ENCODE measurements around the gene MAD2L2.

MAD2L2 gene

GRCh38 chr1:11682287-11682771, 1.4 kb upstream of the MAD2L2 start:
- no peak for DNase-seq

- DNase-seq, result no peak
Measured at GRCh38 chr1:11680270-11681070, 478 bp downstream of the MAD2L2 start.

- DNase-seq, result no peak
Measured at GRCh38 chr1:11678442-11678841, 2.5 kb downstream of the MAD2L2 start.

GRCh38 chr1:11676386-11677103, 4.4 kb downstream of the MAD2L2 start:
- no peak for DNase-seq

- no peak for DNase-seq
Measured at GRCh38 chr1:11675325-11675724, 5.6 kb downstream of the MAD2L2 start.

- DNase-seq, result no peak
Measured at GRCh38 chr1:11674488-11674887, 6.5 kb downstream of the MAD2L2 start.

- no peak for DNase-seq
Measured at GRCh38 chr1:11673089-11673769, 7.7 kb downstream of the MAD2L2 start.

- DNase-seq, result peak in 1 of 2 donors; percentile 18
Measured at GRCh38 chr1:11671544-11672286, 9.2 kb downstream of the MAD2L2 start.

- DNase-seq, result peak in 1 of 2 donors; percentile 40
Measured at GRCh38 chr1:11671205-11671543, 9.8 kb downstream of the MAD2L2 start.

GRCh38 chr1:11670747-11671146, 10.2 kb downstream of the MAD2L2 start:
- DNase-seq, result peak in 1 of 2 donors; percentile 31

- DNase-seq, result no peak
Measured at GRCh38 chr1:11668516-11668915, 12.4 kb downstream of the MAD2L2 start.

- peak; percentile 58 to 70 for DNase-seq
Measured at GRCh38 chr1:11664336-11665065, 16.4 kb downstream of the MAD2L2 start.

GRCh38 chr1:11661103-11661502, 19.8 kb downstream of the MAD2L2 start:
- DNase-seq, result no peak

- no peak for DNase-seq
Measured at GRCh38 chr1:11659748-11660147, 21.2 kb downstream of the MAD2L2 start.

GRCh38 chr1:11658542-11658941, 22.4 kb downstream of the MAD2L2 start:
- no peak for DNase-seq

GRCh38 chr1:11657654-11658053, 23.3 kb downstream of the MAD2L2 start:
- no peak for DNase-seq

GRCh38 chr1:11654939-11655808, 25.8 kb downstream of the MAD2L2 start:
- no peak for DNase-seq

- peak in 1 of 2 donors; percentile 24 for DNase-seq
Measured at GRCh38 chr1:11654137-11654938, 26.6 kb downstream of the MAD2L2 start, which contains the start of the genes FBXO2 and FBXO44. Gene FBXO2 (minus strand): TSS chr1:11654429. CDS start chr1:11654340, 89 bp downstream. Gene FBXO44 (plus strand): TSS chr1:11654877. CDS start chr1:11655836, 959 bp downstream.

- no peak for DNase-seq
Measured at GRCh38 chr1:11653861-11654136, 27.1 kb downstream of the MAD2L2 start.
